IMR-90 (cell line): ENCODE data around the gene USH2A.

Experiments used
- BHLHE40 ChIP-seq: fragments of 150-350 bp; IDR thresholded peaks from 2 replicates; pipeline ENCODE4 v1.6.1; 2016; ENCODE audit warnings: mild to moderate bottlenecking, low read depth, low read length
- CEBPB ChIP-seq: IDR thresholded peaks from 2 replicates; pipeline ENCODE4 v1.6.1; 2012; ENCODE audit warnings: low read depth, low read length, improper control_type of control experiment
- CHD1 ChIP-seq: IDR thresholded peaks from 2 replicates; pipeline ENCODE4 v1.6.1; 2012; ENCODE audit warnings: low read depth, low read length, improper control_type of control experiment
- CTCF ChIP-seq: conservative IDR thresholded peaks from 2 replicates; pipeline ENCODE4 v1.5.1; 2012; ENCODE audit warnings: mild to moderate bottlenecking, low read depth, low read length, improper control_type of control experiment
- ELK1 ChIP-seq: fragments of 150-350 bp; IDR thresholded peaks from 2 replicates; pipeline ENCODE4 v1.6.1; 2016; ENCODE audit warnings: low read depth, mild to moderate bottlenecking, low read length, moderate library complexity, borderline replicate concordance
- MAFK ChIP-seq: IDR thresholded peaks from 2 replicates; pipeline ENCODE4 v1.6.1; 2012; ENCODE audit warnings: low read depth, low read length, improper control_type of control experiment
- MAZ ChIP-seq: IDR thresholded peaks from 2 replicates; pipeline ENCODE4 v1.6.1; 2012; ENCODE audit warnings: low read depth, mild to moderate bottlenecking, low read length, improper control_type of control experiment, moderate library complexity, borderline replicate concordance
- MXI1 ChIP-seq: IDR thresholded peaks from 2 replicates; pipeline ENCODE4 v1.6.1; 2012; ENCODE audit warnings: low read depth, mild to moderate bottlenecking, low read length, moderate library complexity, borderline replicate concordance
- NFE2L2 ChIP-seq: fragments of 150-350 bp; IDR thresholded peaks from 2 replicates; pipeline ENCODE4 v1.6.1; 2016; ENCODE audit warnings: low read depth, mild to moderate bottlenecking, low read length
- POLR2A ChIP-seq: IDR thresholded peaks from 2 replicates; pipeline ENCODE4 v1.6.1; 2012; ENCODE audit warnings: mild to moderate bottlenecking, low read depth, low read length
- RAD21 ChIP-seq: IDR thresholded peaks from 2 replicates; pipeline ENCODE4 v1.6.1; 2012; ENCODE audit warnings: low read length, improper control_type of control experiment
- RFX5 ChIP-seq: IDR thresholded peaks from 2 replicates; pipeline ENCODE4 v1.8.0; 2012; ENCODE audit warnings: low read depth, mild to moderate bottlenecking, low read length, moderate library complexity
- SMC3 ChIP-seq: fragments of 150-350 bp; IDR thresholded peaks from 2 replicates; pipeline ENCODE4 v1.6.1; 2016; ENCODE audit warnings: low read depth, mild to moderate bottlenecking, antibody characterized with exemption, low read length, moderate library complexity
- USF2 ChIP-seq: fragments of 150-350 bp; IDR thresholded peaks from 2 replicates; pipeline ENCODE4 v1.6.1; 2017; ENCODE audit warnings: mild to moderate bottlenecking, antibody characterized with exemption, low read length, low read depth

GRCh38 chr1:216075339-216075738 is 347.9 kb downstream of the USH2A start:
- TF ChIP-seq CTCF (no peak), SMC3 (no peak), POLR2A (no peak), RFX5 (no peak), CHD1 (no peak), USF2 (no peak), MAFK (no peak), MXI1 (no peak), RAD21 (no peak), NFE2L2 (no peak), BHLHE40 (no peak), MAZ (no peak), ELK1 (no peak), CEBPB (no peak)
